Measurements from ENCODE around the gene ARHGEF1. TPM values are rescaled to one million over a fixed set of nuclear protein-coding genes. Genes with fewer than 3 reads are reported as not detected.

ARHGEF1 gene
- total RNA-seq, 1 experiment from 2014 or later = 69.5 TPM

- no TSS peak for BruUV-seq (replicated peaks)
- no peak overlapping the region for H3K4me3 ChIP-seq (ENCODE audit: low read depth in 2 of 2, low read length in 2 of 2)
- POLR2A ChIA-PET = no interaction called here
- H3K4me1 ChIP-seq (ENCODE audit: control insufficient read depth, insufficient read depth, low read length) = no peaks in the 10 kb centered on the region
- no peak for DNase-seq (ENCODE audit: low read depth, low spot score)
- CTCF ChIA-PET = no interaction called here
- intact Hi-C loops (cut with micrococcal nuclease; ENCODE audit: unreplicated experiment) = no loop called here
- in situ Hi-C loops (cut with HindIII; ENCODE audit: low pct_unique_long_range_greater_than_20kb, low sequenced_read_pairs) = no loop called here
- TF ChIP-seq CTCF (IDR thresholded peaks at IDR 0.05) (no peak), REST (IDR thresholded peaks at IDR 0.05; ENCODE audit: insufficient read depth in 1 of 2, low read depth in 2 of 2, low read length in 1 of 2) (no peak), POLR2AphosphoS5 (IDR thresholded peaks at IDR 0.05; ENCODE audit: low read depth, low read length) (no peak), TCF7L2 (IDR thresholded peaks at IDR 0.05; ENCODE audit: low read depth, low read length) (no peak), SIN3A (IDR thresholded peaks at IDR 0.05; ENCODE audit: borderline replicate concordance, insufficient read depth, low read depth, low read length) (no peak)
- no peak overlapping the region for H3K27ac ChIP-seq (ENCODE audit: low read length)
- H3K27me3 ChIP-seq (ENCODE audit: control insufficient read depth, insufficient read depth, low read length) = no peaks in the 10 kb centered on the region
- no peaks in the 10 kb centered on the region for H3K36me3 ChIP-seq (ENCODE audit: control insufficient read depth, insufficient read depth, low read length)
- ATAC-seq = no peak
- no peaks in the 10 kb centered on the region for H3K9me3 ChIP-seq (ENCODE audit: control insufficient read depth, insufficient read depth, low read depth, low read length)
Measured at GRCh38 chr19:41919948-41920712, 37.1 kb downstream of the ARHGEF1 start.

DNA sequence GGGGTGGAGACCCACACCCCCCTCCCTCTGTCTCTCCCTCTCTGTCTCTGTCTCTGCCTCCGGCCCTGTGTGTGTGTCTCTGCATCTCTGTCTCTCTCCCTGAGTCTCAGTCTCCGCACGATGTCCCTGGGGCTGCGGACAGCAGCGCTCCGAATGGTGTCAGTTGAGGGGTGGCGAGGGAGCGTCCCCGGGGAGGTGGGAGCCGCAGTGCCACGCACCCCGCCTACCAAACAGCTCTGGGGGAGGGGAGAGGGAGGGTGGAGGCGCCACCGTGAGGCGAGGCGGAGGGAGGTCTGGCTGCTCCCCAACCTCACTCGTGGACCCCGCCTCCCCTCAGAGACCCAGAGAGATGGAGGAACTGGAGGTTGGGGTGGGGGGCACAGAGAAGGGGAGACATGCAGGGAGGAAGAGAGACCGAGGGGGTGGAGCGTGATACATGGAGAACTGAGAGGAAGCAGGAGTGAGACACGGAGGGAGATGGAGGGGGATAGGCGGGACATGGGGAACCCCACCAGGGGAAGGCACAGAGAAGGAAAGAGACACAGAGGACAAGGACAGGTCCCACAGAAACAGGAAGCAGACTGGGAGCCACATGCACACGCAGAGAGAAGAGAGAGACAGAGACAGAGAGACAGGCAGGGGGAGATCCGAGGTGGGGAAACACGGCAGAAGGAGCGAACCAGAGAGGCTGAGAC is 38.0 kb downstream of the ARHGEF1 start:
- no peak overlapping the region for H3K27ac ChIP-seq (ENCODE audit: low read length)
- BruUV-seq (replicated peaks) = no TSS peak
- in situ Hi-C loops (cut with HindIII; ENCODE audit: low pct_unique_long_range_greater_than_20kb, low sequenced_read_pairs) = no loop called here
- intact Hi-C loops (cut with micrococcal nuclease; ENCODE audit: unreplicated experiment) = no loop called here
- ATAC-seq (no peak), DNase-seq (ENCODE audit: low read depth, low spot score) (no peak)
- POLR2A ChIA-PET = no interaction called here
- no peaks in the 10 kb centered on the region for H3K36me3 ChIP-seq (ENCODE audit: control insufficient read depth, insufficient read depth, low read length)
- H3K9me3 ChIP-seq (ENCODE audit: control insufficient read depth, insufficient read depth, low read depth, low read length) = no peaks in the 10 kb centered on the region
- no peaks in the 10 kb centered on the region for H3K27me3 ChIP-seq (ENCODE audit: control insufficient read depth, insufficient read depth, low read length)
- CTCF ChIA-PET = no interaction called here
- no peak overlapping the region for H3K4me3 ChIP-seq (ENCODE audit: low read depth in 2 of 2, low read length in 2 of 2)
- no peak for TF ChIP-seq SIN3A (IDR thresholded peaks at IDR 0.05; ENCODE audit: borderline replicate concordance, insufficient read depth, low read depth, low read length)
- TF ChIP-seq POLR2AphosphoS5 (IDR thresholded peaks at IDR 0.05; ENCODE audit: low read depth, low read length) = no peak
- TF ChIP-seq REST (IDR thresholded peaks at IDR 0.05; ENCODE audit: insufficient read depth in 1 of 2, low read depth in 2 of 2, low read length in 1 of 2) = no peak
- TF ChIP-seq CTCF (IDR thresholded peaks at IDR 0.05) = no peak
- TF ChIP-seq TCF7L2 (IDR thresholded peaks at IDR 0.05; ENCODE audit: low read depth, low read length) = no peak
- H3K4me1 ChIP-seq (ENCODE audit: control insufficient read depth, insufficient read depth, low read length) = no peaks in the 10 kb centered on the region

Measured in Panc1 (cell line).